B cell (primary cell): Measurements from ENCODE around the gene RERE. TPM values are rescaled to one million over a fixed set of nuclear protein-coding genes. Genes with fewer than 3 reads are reported as not detected.

Experiments
- ATAC-seq: fragments of 200-7000 bp; cut with Tn5 transposase; one replicate; pipeline ENCODE4 v1.10.0; 2021; ENCODE audit warnings: low read depth, mild to moderate bottlenecking, moderate number of reproducible peaks, moderate library complexity
- CTCF ChIA-PET: fragments of 350-600 bp; sonication (Branson Sonifier 250); formaldehyde crosslinking; loops from one replicate; lab custom pipeline; 2021; ENCODE audit warnings: antibody characterized with exemption, inconsistent platforms; lab: Charles Lee
- POLR2A ChIA-PET: fragments of 350-600 bp; sonication (Branson Sonifier 250); formaldehyde crosslinking; loops from one replicate; lab custom pipeline; 2021; ENCODE audit warnings: antibody characterized with exemption; lab: Charles Lee
- DNase-seq: peaks from one replicate; pipeline ENCODE4 v3.0.0; 2013
- H2AFZ ChIP-seq: 2 replicates; pipeline ENCODE4 v1.6.1; 2012; ENCODE audit warnings: mild to moderate bottlenecking, low read depth, low read length; ENCODE audit not compliant: insufficient read depth, poor library complexity, severe bottlenecking
- H3K27ac ChIP-seq, 2 donors: 1 replicate in 1 of 2; 2 replicates in 1 of 2; pipeline ENCODE4 v1.5.1; 2012 to 2013; ENCODE audit warnings: low read length in 2 of 2, mild to moderate bottlenecking in 2 of 2, moderate library complexity in 1 of 2
- H3K27me3 ChIP-seq, 4 experiments: fragments of 200-600 bp in 1 of 4; sonication (generic) in 1 of 4; replicated peaks in 1 of 4; 1 replicate in 2 of 4; 2 replicates in 2 of 4; pipeline versions ENCODE4 v1.6.1 to v1.7.0; 2013 to 2016; ENCODE audit warnings: low read length in 3 of 4, mild to moderate bottlenecking in 2 of 4, mixed read lengths in 1 of 4, moderate library complexity in 1 of 4; ENCODE audit not compliant: insufficient read depth in 4 of 4, control insufficient read depth in 3 of 4; ENCODE audit errors: control extremely low read depth in 1 of 4
- H3K36me3 ChIP-seq, 2 experiments: replicated peaks in 1 of 2; 1 replicate in 1 of 2; 2 replicates in 1 of 2; pipeline versions ENCODE4 v1.6.1 to v1.7.1; 2013; ENCODE audit warnings: low read length in 1 of 2; ENCODE audit not compliant: insufficient read depth in 2 of 2, control insufficient read depth in 1 of 2; ENCODE audit errors: control extremely low read depth in 1 of 2, extremely low read depth in 1 of 2
- H3K4me1 ChIP-seq, 2 donors: fragments of 200-600 bp in 1 of 2; sonication (generic) in 1 of 2; 1 replicate in 1 of 2; 2 replicates in 1 of 2; pipeline versions ENCODE4 v1.5.1 to v1.6.1; 2013 to 2017; ENCODE audit warnings: low read length in 2 of 2; ENCODE audit not compliant: control insufficient read depth in 2 of 2, insufficient read depth in 2 of 2
- H3K4me2 ChIP-seq: replicated peaks from 2 replicates; pipeline ENCODE3; 2012; ENCODE audit warnings: mild to moderate bottlenecking, low read depth, low read length; ENCODE audit not compliant: poor library complexity, severe bottlenecking
- H3K4me3 ChIP-seq, 5 experiments: fragments of 200-600 bp in 1 of 5; sonication (generic) in 1 of 5; 1 replicate in 3 of 5; 2 replicates in 2 of 5; pipeline versions ENCODE4 v1.5.1 to v1.7.0; 2011 to 2016; ENCODE audit warnings: low read length in 4 of 5, mild to moderate bottlenecking in 4 of 5, low read depth in 2 of 5, control low read depth in 1 of 5, moderate library complexity in 1 of 5; ENCODE audit not compliant: insufficient read depth in 1 of 5; ENCODE audit errors: control extremely low read depth in 1 of 5, extremely low read depth in 1 of 5
- H3K79me2 ChIP-seq: fragments of 200-600 bp; sonication (generic); one replicate; pipeline ENCODE4 v1.6.0; 2016; ENCODE audit warnings: low read length; ENCODE audit not compliant: control insufficient read depth, insufficient read depth
- H3K9ac ChIP-seq: fragments of 200-600 bp; sonication (generic); 2 replicates; pipeline ENCODE4 v1.6.1; 2017; ENCODE audit warnings: mild to moderate bottlenecking, low read length, moderate library complexity
- H3K9me3 ChIP-seq, 3 donors: one replicate each; pipeline versions ENCODE4 v1.6.1 to v1.7.1; 2013; ENCODE audit warnings: low read length in 2 of 3; ENCODE audit not compliant: control insufficient read depth in 2 of 3, insufficient read depth in 1 of 3; ENCODE audit errors: control extremely low read depth in 1 of 3
- H4K20me1 ChIP-seq: 2 replicates; pipeline ENCODE4 v1.6.0; 2012; ENCODE audit warnings: mild to moderate bottlenecking, low read length; ENCODE audit not compliant: insufficient read depth, control insufficient read depth, poor library complexity, severe bottlenecking
- H3K27ac Mint-ChIP-seq: one replicate; pipeline ENCODE4 v1.8.0; 2021; ENCODE audit warnings: mixed read lengths
- H3K27me3 Mint-ChIP-seq: one replicate; pipeline ENCODE4 v1.8.0; 2021; ENCODE audit warnings: mixed read lengths
- H3K4me1 Mint-ChIP-seq: one replicate; pipeline ENCODE4 v1.8.0; 2021; ENCODE audit warnings: mixed read lengths
- H3K4me3 Mint-ChIP-seq: one replicate; pipeline ENCODE4 v1.8.0; 2021; ENCODE audit warnings: mixed read lengths
- H3K9me3 Mint-ChIP-seq: one replicate; pipeline ENCODE4 v1.8.0; 2022; ENCODE audit warnings: mixed read lengths; ENCODE audit not compliant: insufficient read depth
- CTCF ChIP-seq: fragments of 200-600 bp; IDR thresholded peaks from one replicate; pipeline ENCODE4 v1.8.0; 2022; ENCODE audit warnings: antibody characterized with exemption, mild to moderate bottlenecking
- EZH2 ChIP-seq: IDR thresholded peaks from 2 replicates; pipeline ENCODE4 v1.6.1; 2012; ENCODE audit warnings: borderline replicate concordance, low read depth, mild to moderate bottlenecking, moderate library complexity, low read length; ENCODE audit not compliant: insufficient read depth, poor library complexity, severe bottlenecking
- WGBS: methylation state at CpG from one replicate; pipeline ENCODE4 v1.1.5; 2013; ENCODE audit warnings: missing lambda C conversion rate; ENCODE audit not compliant: insufficient coverage; 5-methylcytosine and 5-hydroxymethylcytosine counted together
- intact Hi-C: fragments of 100-400 bp; cut with micrococcal nuclease; formaldehyde crosslinking; loops from one replicate; pipeline ENCODE4 v1.10.0; 2022
- polyA plus RNA-seq: library from polyadenylated mRNA; depleted of rRNA; stranded (reverse); fragments of >200 nt; gene quantifications from 2 replicates; pipeline ENCODE4 v1.2.3, GENCODE V29; 2012
- total RNA-seq, 2 donors: library from RNA; stranded (reverse); fragments of 120-200 nt in 1 of 2; gene quantifications; 1 replicate in 1 of 2; 2 replicates in 1 of 2; pipeline versions ENCODE4 v1.2.3 to v1.2.4, GENCODE V29; 2013 to 2022

RERE gene
- total and polyA plus RNA-seq, 2 donors (not counting 1 experiment from before 2014, with no cell fraction given): 27.3 to 132 TPM

DNA sequence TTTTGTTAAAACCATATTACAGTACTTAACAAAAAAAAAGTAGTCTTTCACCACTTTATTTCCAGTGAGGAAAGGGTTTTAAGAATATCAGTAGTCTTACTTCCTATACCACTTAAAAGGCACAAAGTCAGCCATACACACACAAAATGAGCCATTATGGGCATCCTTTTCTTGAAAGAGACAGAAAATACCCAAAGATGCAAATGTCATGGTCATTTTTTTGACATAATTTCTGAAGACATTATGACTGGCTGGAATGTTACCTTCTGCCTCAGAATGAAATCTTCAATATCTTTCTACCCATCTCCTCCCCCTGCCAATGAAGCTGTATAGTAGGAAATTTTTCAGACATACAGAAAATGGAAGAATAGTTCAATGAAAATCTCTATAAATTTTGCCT, 261.9 kb downstream of the RERE start:
- Histone ChIP-seq H3K27ac (no peak overlapping the region), H3K36me3 (peaks cover 0 to 34% of the 10 kb centered on the region in 2 experiments), H3K27me3 (no peaks in the 10 kb centered on the region), H3K4me3 (no peak overlapping the region), H3K4me2 (no peak overlapping the region), H3K79me2 (peaks cover 63% of the 10 kb centered on the region), H3K9me3 (no peaks in the 10 kb centered on the region), H2AFZ (no peak overlapping the region), H3K9ac (no peak overlapping the region), H3K4me1 (peaks cover 1 to 5% of the 10 kb centered on the region in 2 donors), H4K20me1 (no peaks in the 10 kb centered on the region)
- DNase-seq (no peak), ATAC-seq (no peak)
- Mint-ChIP-seq H3K4me1 (peaks cover 20% of the 10 kb centered on the region), H3K27me3 (no peaks in the 10 kb centered on the region), H3K9me3 (no peaks in the 10 kb centered on the region), H3K4me3 (no peak overlapping the region), H3K27ac (no peak overlapping the region)
- TF ChIP-seq CTCF (no peak), EZH2 (no peak)
- ChIA-PET POLR2A (no interaction called here), CTCF (interaction anchor here (0.8 to 14.2 kb wide), 5 partner anchors 114 to 293 kb away, joined by 3 to 328 read pairs (median 4); no protein-coding TSS in a partner anchor)
- intact Hi-C loops: no loop called here

GRCh38 chr1:8554956-8555534, 262.4 kb downstream of the RERE start:
- CTCF ChIA-PET: interaction anchor here (0.7 to 14.2 kb wide), 9 partner anchors 15 to 294 kb away, joined by 3 to 328 read pairs (median 4); no protein-coding TSS in a partner anchor
- Mint-ChIP-seq H3K9me3 (no peaks in the 10 kb centered on the region), H3K4me1 (peaks cover 17% of the 10 kb centered on the region), H3K4me3 (no peak overlapping the region), H3K27me3 (no peaks in the 10 kb centered on the region), H3K27ac (peak overlapping the region; percentile 16)
- peaks cover 0 to 37% of the 10 kb centered on the region in 2 experiments for H3K36me3 ChIP-seq
- peaks cover 0 to under 1% of the 10 kb centered on the region in 2 donors for H3K4me1 ChIP-seq
- H3K27ac ChIP-seq: no peak overlapping the region
- no peak overlapping the region for H3K4me2 ChIP-seq
- no peaks in the 10 kb centered on the region for H3K27me3 ChIP-seq
- ATAC-seq: no peak
- no peaks in the 10 kb centered on the region for H3K9me3 ChIP-seq
- H3K9ac ChIP-seq: no peak overlapping the region
- DNase-seq: no peak
- H4K20me1 ChIP-seq: no peaks in the 10 kb centered on the region
- H3K4me3 ChIP-seq: no peak overlapping the region
- no peak overlapping the region for H2AFZ ChIP-seq
- intact Hi-C loops: loop anchor here (5.0 kb wide), 1 partner anchor 43 kb away; no protein-coding TSS in a partner anchor
- WGBS: 83% methylated on average over 1 of the region's 2 CpGs
- H3K79me2 ChIP-seq: peaks cover 57% of the 10 kb centered on the region
- POLR2A ChIA-PET: interaction anchor here (0.7 kb wide), 1 partner anchor 92 kb away, joined by 3 read pairs; no protein-coding TSS in a partner anchor
- TF ChIP-seq CTCF: no peak
- TF ChIP-seq EZH2: no peak
